Right lung (tissue), 5 donors: ENCODE measurements around the gene PRDM5. TPM values are rescaled to one million over a fixed set of nuclear protein-coding genes. Genes with fewer than 3 reads are reported as not detected.

Source experiments
- DNase-seq, 2 donors: peaks; one replicate each; pipeline ENCODE4 v3.0.0-alpha.2; 2013
- polyA plus RNA-seq, 5 donors: library from polyadenylated mRNA; unstranded; fragments of 120-200 nt; gene quantifications; one replicate each; pipeline versions ENCODE4 v1.2.1 to v1.2.3, GENCODE V29; 2013; ENCODE audit warnings: inconsistent platforms in 1 of 5, low replicate concordance in 1 of 5; ENCODE audit not compliant: insufficient read length in 5 of 5, insufficient read depth in 1 of 5

The PRDM5 gene
- polyA plus RNA-seq, 5 donors: 21.2 to 40.2 (median 31.4) TPM

- DNase-seq: no peak
Observed at GRCh38 chr4:120857312-120857711, 65.2 kb downstream of the PRDM5 start.

- DNase-seq: no peak
Observed at GRCh38 chr4:120856294-120856693, 66.2 kb downstream of the PRDM5 start.

- no peak for DNase-seq
Observed at GRCh38 chr4:120855307-120856001, 67.1 kb downstream of the PRDM5 start.

- DNase-seq: no peak
Observed at GRCh38 chr4:120853161-120853935, 69.2 kb downstream of the PRDM5 start.

- no peak for DNase-seq
Observed at GRCh38 chr4:120850018-120850599, 72.4 kb downstream of the PRDM5 start.

- DNase-seq: no peak
Observed at GRCh38 chr4:120847019-120847582, 75.4 kb downstream of the PRDM5 start.

GRCh38 chr4:120844528-120844921 lies 78.0 kb downstream of the PRDM5 start:
- DNase-seq: no peak

GRCh38 chr4:120843849-120844527 lies 78.5 kb downstream of the PRDM5 start:
- no peak for DNase-seq

GRCh38 chr4:120842031-120842430 lies 80.5 kb downstream of the PRDM5 start:
- peak; percentile 42 to 46 for DNase-seq

- DNase-seq: no peak
Observed at GRCh38 chr4:120841580-120841979, 80.9 kb downstream of the PRDM5 start.

GRCh38 chr4:120839974-120840751 lies 82.4 kb downstream of the PRDM5 start:
- no peak for DNase-seq

GRCh38 chr4:120839334-120839973 lies 83.1 kb downstream of the PRDM5 start:
- DNase-seq: no peak

GRCh38 chr4:120838784-120839183 lies 83.7 kb downstream of the PRDM5 start:
- no peak for DNase-seq

- no peak for DNase-seq
Observed at GRCh38 chr4:120837656-120838055, 84.9 kb downstream of the PRDM5 start.

- no peak for DNase-seq
Observed at GRCh38 chr4:120835342-120835741, 87.2 kb downstream of the PRDM5 start.

GRCh38 chr4:120830204-120830603 lies 92.3 kb downstream of the PRDM5 start:
- DNase-seq: peak; percentile 44 to 52

- DNase-seq: no peak
Observed at GRCh38 chr4:120829113-120829831, 93.3 kb downstream of the PRDM5 start.

- DNase-seq: no peak
Observed at GRCh38 chr4:120826853-120827252, 95.7 kb downstream of the PRDM5 start.

GRCh38 chr4:120826449-120826848 lies 96.1 kb downstream of the PRDM5 start:
- DNase-seq: no peak

GRCh38 chr4:120824946-120825345 lies 97.6 kb downstream of the PRDM5 start:
- no peak for DNase-seq
